HG03196 (cell line): Measurements from ENCODE around the gene SLC35G3.
A peak's percentile ranks its signal among the peaks of the same experiment; 100 is the strongest.
"Not testable (repeated sequence)": the region's sequence is repeated elsewhere in the genome, so short reads cannot be mapped to it uniquely, and the experiment has no call there.

Experiments
- ATAC-seq: cut with Tn5 transposase; IDR thresholded peaks from one replicate; pipeline ENCODE4 v1.9.1; 2021; ENCODE audit not compliant: unreplicated experiment

Gene SLC35G3

DNA sequence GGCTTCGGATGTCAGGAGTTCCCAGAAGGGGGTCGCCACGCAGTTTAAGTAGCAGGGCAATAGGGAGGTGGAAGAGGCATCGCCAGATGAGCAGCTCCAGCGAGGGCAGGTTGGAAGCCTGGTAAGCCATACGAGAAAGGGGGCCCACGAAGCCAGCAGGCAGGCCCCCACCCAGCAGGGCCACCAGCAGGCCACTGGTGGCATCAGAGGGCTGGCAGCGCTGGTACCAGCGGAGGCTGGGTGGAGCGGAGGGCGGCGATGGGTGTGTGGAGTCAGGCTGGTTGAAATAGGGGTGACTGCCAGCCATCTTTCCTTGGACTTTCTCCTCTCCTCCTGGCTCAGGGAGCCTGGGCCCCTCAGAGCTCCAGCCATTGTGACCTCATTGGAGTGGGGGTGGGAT lies at the start of gene SLC35G3:
SLC35G3 (minus strand) TSS at position 393 of the 400 bp plus-strand sequence; CDS start at position 307, 86 bp downstream.
- ATAC-seq, result not testable (repeated sequence)

DNA sequence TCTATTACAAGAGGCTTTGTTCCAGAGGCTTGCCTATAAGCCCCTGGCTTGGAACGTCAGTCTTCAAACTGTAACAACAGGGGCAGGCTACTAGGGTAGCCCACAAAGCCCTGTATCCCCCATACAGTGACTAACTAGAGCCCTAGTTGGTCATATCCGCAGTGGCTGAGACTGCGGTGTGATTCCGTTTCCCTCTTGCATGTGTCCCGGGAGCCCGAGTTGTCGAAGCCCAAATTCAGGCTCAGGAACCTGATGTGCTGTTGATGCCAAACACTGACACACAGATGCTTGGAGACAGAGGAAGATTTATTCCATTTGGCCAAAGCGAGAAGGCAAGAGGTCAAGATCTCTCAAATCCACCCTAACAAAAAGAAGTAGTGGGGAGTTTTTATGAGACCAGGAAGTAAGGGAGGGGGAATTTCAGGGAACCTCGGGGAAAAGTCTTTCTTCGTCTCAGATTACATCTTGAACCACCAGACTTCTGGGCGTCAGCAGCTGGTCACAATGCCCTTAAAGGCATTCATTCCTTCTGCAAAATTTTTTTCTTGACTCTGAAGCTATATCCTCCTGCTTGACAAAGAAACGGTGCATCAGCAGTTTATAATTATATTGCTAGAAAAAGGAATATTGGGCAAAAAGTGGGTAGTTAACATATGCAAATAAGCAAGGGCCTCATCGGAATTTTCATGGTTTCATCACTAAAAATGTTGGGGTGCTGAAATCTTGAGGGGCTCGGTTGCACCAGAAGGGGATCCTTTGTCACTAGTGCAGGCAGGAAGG lies 49.6 kb upstream of the SLC35G3 start:
- ATAC-seq, result peak; percentile 11

DNA sequence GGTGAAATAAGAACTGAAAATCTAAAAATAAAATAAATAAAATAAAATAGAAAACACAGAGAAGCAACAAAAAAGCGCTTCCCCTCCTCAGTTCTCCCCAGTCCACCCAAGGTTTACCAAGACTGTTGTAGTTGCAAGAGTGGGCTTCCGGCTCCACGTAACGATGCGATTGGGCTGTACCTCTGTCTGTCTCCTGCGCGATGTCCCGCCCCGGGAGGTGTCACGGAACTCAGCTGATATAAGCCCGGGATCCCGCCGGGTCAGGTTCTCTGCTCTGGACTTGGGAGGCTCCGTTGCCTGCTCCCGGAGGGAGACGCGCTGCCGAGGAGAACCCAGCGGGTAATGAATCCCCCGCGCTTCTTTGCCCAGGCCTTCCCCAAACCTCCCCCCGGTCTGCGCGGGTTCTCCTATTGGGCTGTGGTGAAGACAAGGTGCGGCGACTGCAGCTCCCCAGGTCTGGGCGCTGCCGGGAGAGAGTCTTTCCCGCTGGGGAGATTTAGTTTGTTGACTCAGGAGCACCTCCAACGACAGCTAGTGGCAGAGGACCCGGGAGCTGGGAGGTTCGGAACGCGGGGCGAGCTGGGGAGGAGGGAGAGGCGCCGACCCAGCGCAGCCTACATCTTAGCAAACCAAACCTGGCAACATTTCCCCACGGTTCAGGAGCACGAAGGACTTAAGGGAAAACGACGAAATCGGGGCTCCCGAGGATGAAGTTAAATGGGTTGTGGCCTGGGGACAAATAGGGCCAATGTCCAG lies 48.8 kb upstream of the SLC35G3 start, which contains the start of gene SLFN5:
SLFN5 (plus strand) TSS at position 268 of the 756 bp plus-strand sequence. CDS start 15,619 bp downstream, outside the sequence.
- peak; percentile 56 for ATAC-seq

DNA sequence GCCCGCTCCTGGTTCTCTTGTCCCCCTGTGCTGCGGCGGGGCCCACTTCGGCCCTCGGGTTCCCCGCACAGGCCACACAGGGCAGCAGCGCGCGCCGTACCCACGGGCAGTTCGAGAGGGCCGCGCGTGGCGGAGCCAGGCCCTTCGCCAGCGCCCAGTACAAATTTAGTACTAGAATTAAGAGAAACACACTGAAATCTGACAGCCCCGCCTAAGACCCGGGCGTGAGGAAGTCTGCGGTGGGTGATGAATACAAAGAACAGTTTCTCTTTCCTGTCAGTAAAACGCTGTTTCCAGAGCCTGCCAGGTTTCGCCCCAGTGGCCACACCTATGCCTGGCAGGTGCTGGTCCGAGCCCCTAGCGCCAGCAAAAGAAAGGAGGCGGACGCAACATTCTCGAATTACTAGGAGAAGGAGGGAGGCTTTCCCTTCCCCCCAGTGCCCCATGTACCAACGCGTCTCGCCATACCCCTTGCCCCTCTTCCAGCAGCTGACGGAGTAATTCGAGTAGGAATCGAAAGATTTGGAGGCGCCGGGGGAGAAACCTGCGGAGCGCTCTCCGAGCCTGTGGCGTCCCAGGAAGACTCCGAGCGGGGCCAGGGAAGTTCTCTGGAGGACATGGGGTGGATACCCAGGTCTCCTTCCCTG lies 48.1 kb upstream of the SLC35G3 start:
- ATAC-seq, result peak; percentile 36

DNA sequence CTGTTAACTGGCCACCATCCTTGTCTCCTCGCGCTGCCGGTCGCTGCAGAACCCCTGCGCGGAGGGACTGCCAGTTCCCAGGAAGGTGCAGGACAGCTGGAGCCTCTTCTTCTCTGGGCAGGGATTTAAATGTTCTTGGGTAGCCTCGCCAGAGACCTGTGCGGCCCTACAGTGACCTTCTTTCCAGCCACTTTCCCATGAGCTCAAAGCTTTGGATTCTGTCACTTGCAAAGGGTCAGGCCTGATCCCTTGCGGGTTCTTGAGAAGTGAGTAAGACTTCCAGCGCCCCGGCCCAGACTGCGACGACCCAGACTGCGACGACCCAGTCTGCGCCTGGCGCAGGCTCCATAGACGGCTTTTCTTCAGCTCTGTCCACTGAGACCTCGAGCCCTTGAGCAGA lies 47.3 kb upstream of the SLC35G3 start:
- ATAC-seq, result no peak

DNA sequence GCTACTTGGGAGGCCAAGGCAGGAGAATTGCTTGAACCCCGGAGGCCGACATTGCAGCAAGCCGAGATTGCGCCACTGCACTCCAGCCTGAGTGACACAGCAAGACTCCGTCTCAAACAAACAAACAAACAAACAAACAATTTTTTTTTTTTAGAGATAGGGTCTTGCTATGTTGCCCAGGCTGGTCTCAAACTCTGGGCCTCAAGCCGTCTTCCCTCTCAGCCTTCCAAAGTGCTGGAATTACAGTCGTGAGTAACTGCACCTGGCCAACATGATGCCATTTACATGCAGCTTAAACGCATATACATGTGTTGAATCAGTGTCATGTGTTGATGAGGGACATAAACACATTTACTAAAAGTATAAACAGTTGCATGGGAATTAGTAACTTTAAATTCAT lies 46.7 kb upstream of the SLC35G3 start:
- no peak for ATAC-seq

DNA sequence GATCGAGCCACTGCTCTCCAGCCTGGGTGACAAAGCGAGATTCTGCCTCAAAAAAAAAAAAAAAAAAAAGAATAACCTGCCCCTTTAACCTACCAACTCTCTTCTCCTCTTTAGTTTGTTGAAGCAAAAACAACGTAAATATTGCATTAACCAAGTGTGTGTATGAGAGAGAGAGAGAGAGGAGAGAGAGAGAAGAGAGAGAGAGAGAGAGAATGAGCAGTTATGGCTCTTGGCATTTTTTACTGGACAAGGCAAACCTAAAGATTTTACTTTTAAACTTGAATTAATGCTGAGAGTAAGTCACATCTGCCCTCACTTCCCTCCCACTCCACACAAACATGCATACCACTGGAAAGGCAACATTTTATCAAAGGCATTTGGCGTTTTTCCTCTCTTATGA lies 45.6 kb upstream of the SLC35G3 start:
- ATAC-seq, result no peak

DNA sequence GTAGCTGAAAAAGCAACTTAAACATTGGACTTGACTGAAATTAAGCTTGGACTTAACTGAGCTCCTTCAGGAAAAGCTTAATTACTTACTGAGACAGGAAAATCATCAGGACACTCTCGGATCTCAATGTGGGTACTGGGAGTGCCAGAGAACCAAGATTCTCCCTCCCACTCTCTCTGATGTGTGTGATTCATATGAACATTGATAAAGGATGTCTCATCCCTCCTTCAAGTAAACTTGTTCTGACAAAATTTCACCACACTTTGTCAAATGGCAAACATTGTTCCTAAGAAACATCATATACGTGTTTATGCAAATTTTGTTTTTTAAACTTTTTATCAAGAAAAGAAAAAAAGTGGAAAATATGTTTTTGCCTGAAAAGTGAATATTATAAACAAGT lies 44.6 kb upstream of the SLC35G3 start:
- ATAC-seq, result no peak

DNA sequence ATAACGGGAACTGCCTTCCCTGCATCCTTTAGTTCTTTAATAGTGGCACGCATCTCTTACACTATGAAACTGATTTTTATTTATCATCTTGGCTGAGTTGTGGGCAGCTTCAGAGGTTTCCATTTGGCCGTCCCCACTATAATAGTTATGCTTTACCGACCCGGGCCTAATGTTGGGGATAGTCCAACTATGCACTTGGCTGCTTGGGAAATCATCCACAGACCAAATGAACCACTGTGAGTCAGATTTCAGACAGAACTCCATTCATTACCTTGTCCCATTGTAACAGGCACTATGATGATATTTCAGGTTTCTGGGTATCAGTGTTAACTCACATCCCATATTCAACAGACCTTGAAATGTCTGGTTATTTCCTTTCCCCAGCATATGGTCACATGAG lies 42.6 kb upstream of the SLC35G3 start:
- ATAC-seq, result no peak

DNA sequence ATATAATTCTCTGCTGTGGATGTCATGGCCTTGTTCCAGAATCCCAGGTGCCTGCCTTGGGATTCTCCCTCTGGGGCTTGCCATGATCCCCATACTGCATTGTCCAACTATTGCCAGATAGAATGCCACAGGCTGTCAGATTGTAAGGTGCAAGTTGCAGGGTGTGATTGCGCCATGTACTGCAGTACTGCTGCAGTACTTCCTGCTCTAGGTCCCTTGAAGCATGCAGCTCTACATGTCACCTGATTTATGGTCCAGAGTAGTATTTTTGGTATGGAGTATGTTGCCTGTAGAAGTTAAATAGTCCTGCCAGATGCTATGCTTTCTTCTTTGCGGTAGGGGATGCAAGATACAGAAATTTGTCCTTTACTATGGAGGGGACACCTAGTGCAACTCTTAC lies 41.7 kb upstream of the SLC35G3 start:
- ATAC-seq, result no peak

DNA sequence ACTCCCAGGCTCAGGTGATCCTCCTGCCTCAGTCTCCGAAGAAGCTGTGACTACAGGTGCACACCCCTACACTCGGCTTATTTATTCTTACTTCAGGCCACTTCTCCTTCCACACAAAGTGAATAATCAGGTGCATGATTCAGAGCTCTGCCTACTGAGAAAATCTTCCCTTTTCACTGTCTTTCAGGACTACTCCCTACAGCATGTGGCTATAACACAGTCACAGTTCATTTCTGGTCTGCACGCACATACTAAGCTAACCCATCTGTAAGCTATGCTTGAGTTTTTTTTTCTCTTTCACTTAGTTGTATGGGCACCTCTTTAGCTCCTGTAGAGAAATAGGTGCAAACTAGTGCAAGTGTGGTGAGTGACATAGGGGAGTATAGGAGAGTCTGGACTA lies 41.1 kb upstream of the SLC35G3 start:
- no peak for ATAC-seq

DNA sequence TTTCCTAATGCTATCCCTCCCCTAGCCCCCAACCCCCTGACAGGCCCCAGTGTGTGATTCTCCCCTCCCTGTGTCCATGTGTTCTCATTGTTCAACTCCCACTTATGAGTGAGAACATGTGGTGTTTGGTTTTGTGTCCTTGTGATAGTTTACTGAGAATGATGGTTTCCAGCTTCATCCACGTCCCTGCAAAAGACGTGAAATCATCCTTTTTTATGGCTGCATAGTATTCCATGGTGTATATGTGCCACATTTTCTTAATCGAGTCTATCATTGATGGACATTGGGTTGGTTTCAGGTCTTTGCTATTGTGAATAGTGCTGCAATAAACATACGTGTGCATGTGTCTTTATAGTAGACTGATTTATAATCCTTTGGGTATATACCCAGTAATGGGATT lies 40.1 kb upstream of the SLC35G3 start:
- not testable (repeated sequence) for ATAC-seq

DNA sequence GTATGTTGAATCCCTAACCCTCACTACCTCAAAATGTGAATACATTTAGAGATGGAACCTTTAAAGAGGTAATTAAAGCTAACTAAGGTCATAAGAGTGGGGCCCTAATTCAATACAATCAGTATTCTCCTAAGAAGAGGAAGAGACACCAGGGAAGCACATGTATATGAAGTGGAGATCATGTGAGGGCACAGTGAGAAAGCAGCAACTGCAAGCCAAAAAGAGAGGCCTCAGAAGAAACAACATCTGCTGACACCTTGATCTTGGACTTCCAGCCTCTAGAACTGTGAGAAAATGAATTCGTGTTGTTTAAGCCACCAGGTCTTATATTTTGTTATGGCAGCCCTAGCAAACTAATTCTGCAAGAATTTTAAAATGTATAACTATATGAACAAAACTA lies 35.4 kb upstream of the SLC35G3 start:
- no peak for ATAC-seq

DNA sequence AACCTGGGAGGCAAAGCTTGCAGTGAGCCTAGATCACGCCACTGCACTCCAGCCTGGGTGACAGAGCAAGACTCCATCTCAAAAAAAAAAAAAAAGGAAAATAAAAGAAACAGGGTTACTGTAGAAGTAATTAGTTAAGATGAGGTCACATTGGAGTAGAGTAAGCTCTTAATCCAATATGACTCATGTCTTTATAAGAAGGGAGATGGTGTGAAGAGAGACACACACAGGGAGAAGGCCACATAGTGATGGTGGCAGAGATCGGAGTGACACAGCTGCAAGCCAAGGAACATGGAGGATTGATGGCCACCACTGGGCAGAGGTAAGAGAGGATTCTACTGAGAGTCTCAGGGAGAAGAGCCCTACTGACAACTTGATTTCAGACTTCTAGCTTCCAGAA lies 33.4 kb upstream of the SLC35G3 start:
- no peak for ATAC-seq

DNA sequence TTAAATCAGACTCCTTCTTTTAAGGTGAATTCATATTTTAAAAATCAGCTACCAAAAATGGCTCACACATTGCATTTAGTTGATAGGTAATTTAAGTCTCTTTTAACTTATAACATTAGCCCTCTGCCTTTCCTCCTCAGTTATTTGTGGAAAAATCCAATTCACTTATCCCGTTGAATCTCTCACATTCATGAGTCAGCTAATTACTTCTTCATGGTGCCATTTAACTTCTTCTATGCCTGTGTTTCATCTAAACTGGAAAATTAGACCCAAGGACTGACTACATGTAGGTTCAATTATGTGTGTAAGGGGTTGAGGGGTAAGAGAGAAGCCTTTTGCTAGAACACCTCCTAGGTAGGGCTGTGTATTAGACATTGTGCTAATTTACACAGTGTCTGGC lies 30.2 kb upstream of the SLC35G3 start:
- ATAC-seq, result no peak

DNA sequence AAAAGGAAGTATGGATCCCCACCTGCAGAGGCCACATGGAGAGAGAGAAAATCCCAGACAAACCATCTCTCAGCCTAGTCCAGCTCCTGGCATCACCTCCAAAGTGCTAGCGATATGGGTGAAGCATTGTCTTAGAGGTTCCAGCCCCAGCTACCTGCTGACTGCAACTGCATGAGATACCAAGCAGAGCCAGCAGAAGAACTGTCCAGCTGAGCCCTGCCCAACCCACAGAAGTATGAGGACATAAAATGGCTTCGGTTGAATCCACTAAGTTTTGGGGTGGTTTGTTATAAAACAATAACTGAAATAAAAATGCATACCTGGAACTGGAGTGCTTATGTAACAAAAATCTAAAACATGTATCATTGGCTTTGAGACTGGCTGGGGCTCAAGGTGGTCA lies 28.3 kb upstream of the SLC35G3 start:
- ATAC-seq, result no peak

DNA sequence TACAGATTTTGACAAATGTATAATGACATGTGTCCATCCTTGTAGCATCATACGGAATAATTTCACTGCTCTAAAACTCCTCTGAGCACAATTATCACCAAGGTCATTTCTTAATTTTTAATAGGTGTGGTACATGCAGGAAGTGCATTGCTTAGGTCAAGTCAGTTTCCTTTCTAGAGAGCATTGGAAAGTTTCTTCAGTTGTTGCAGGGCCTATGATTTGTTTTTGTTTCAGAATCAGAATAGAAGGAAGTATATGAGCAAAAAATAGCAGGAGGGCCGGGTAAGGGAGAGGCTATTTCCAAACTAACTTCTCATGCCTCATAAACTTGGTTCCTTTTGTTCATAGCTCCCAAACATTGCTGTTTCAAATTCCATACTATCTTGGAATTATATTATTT lies 24.7 kb upstream of the SLC35G3 start:
- ATAC-seq, result no peak

DNA sequence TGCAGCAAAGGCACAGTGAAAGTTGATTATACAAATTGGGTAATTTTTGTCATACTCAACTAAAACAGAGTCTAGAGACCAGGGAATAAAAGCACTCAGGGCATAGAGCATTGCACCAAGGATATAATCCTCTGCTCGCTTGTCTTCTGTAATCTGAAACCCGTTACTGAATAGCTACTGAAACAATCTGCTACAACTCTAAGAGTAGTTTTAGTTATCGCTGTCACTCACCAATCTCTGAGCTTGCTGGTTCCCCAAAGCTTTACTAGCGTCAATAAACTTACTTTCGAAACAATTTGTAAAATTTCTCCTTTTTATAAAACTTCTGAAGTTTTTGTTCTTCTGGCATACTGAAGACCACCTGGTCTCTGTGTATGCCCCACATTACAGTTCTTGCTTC lies 22.9 kb upstream of the SLC35G3 start:
- no peak for ATAC-seq

DNA sequence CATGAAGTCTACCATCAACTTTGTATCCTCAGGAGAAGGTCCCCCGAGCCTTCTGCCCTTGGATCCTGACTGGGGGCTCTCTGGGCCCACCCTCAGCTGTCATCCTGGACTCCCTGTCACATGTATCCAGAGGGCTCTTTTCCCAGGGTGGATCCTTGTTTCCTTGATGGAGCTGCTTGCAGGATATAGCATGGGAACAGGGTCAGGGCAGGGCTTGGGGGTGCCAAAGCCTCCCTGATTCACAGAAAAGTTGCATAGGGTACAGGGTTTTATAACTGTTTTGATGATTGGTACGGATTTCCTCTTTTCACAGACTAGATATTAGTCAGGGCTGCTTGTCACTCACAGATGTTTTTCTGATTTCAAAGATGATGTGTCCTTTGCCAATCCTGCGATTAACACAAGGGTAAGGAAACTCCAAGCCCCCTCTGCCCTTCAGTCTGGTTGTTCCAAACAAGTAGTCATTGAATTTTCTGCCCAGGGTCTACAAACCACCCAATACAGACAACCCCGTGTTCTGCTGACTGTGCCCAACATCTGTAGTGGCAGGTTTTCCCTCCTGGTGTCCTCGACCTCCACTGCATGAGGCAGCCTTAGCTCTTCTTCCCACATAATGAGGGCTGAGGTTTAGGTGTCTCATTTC lies 20.6 kb upstream of the SLC35G3 start:
- ATAC-seq, result no peak

DNA sequence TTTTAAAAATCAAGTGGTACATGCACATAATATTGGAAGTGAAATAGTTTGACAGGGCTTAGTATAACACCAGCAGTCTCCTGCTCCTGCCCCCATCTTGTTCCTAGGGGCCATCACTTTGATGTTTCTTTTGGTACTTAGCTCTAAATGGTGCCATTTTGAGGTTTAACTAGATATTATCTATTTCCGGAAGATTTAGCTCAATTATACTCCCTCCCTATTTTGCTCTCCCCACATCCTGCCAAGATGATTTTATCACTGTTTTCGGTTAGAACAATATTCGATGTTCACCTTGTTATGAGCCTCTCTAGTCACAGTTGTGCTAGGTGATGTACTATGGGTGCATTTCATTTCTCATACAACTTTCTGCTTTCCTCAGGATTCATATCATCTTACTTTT lies 20.0 kb upstream of the SLC35G3 start:
- no peak for ATAC-seq

DNA sequence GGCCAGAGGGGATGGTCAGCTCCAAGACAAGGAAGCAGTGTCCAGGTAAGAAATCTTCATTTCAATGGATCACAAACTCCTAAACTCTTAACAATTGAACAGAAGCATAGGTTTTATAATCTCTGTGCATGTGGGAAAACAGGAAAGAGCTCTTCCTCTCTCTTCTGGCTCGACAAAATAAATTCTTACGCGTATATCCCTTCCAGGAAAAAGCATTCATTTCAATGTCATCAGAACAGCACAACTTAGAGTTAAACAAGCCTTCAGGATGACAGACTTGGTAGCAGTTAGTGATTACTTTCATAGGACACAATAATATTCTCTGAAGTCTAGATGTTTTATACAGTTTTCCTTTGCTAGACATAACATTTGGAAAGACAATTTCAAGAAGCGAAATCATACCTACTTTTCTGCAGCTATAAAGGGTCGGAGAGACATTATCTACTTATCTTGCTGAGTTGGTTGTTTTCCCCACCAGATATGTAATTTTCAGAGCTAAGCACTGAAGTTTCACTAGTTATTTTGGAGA lies 19.3 kb upstream of the SLC35G3 start:
- ATAC-seq, result no peak
